HEK293T (cell line): ENCODE measurements around the gene MEGF6.

ENCODE experiments used
- CTCF ChIA-PET: fragments of 350-600 bp; formaldehyde crosslinking; extraction: SDS; loops from one replicate; lab custom pipeline; 2021; ENCODE audit warnings: antibody characterized with exemption, inconsistent platforms; lab: Yijun Ruan, JAX
- POLR2A ChIA-PET: fragments of 350-600 bp; formaldehyde crosslinking; extraction: SDS; loops from one replicate; lab custom pipeline; 2020; ENCODE audit warnings: antibody characterized with exemption, inconsistent platforms; lab: Yijun Ruan, JAX
- DNase-seq: peaks from one replicate; pipeline ENCODE4 v3.0.0; 2012; ENCODE audit warnings: mixed read lengths; ENCODE audit errors: extremely low spot score
- ARNT ChIP-seq: fragments of 450-650 bp; IDR thresholded peaks from 2 replicates; pipeline ENCODE4 v1.6.1; 2017; ENCODE audit warnings: mild to moderate bottlenecking
- BHLHE40 ChIP-seq: fragments of 450-650 bp; IDR thresholded peaks from 2 replicates; pipeline ENCODE4 v1.6.1; 2016; ENCODE audit warnings: mild to moderate bottlenecking, moderate library complexity, borderline replicate concordance
- CTBP1 ChIP-seq: fragments of 450-650 bp; IDR thresholded peaks from 2 replicates; pipeline ENCODE4 v1.6.1; 2016; ENCODE audit warnings: borderline replicate concordance
- ELF4 ChIP-seq: fragments of 450-650 bp; IDR thresholded peaks from 2 replicates; pipeline ENCODE4 v1.6.1; 2017; ENCODE audit warnings: antibody characterized with exemption
- FOXA1 ChIP-seq: fragments of 450-650 bp; IDR thresholded peaks from 2 replicates; pipeline ENCODE4 v1.6.1; 2016; ENCODE audit warnings: mild to moderate bottlenecking
- FOXK2 ChIP-seq: fragments of 450-650 bp; IDR thresholded peaks from 2 replicates; pipeline ENCODE4 v1.6.1; 2016; ENCODE audit warnings: mild to moderate bottlenecking
- FOXM1 ChIP-seq: fragments of 450-650 bp; IDR thresholded peaks from 2 replicates; pipeline ENCODE4 v1.6.1; 2017; ENCODE audit warnings: mild to moderate bottlenecking, borderline replicate concordance
- HDGF ChIP-seq: fragments of 450-650 bp; IDR thresholded peaks from 2 replicates; pipeline ENCODE4 v1.6.1; 2017; ENCODE audit warnings: antibody characterized with exemption, borderline replicate concordance
- L3MBTL2 ChIP-seq: fragments of 450-650 bp; conservative IDR thresholded peaks from 2 replicates; pipeline ENCODE4 v1.6.1; 2016; ENCODE audit warnings: mild to moderate bottlenecking
- LEF1 ChIP-seq: fragments of 450-650 bp; IDR thresholded peaks from 2 replicates; pipeline ENCODE4 v1.6.1; 2017; ENCODE audit warnings: mild to moderate bottlenecking, borderline replicate concordance
- NFRKB ChIP-seq: fragments of 450-650 bp; IDR thresholded peaks from 2 replicates; pipeline ENCODE4 v1.6.1; 2016; ENCODE audit warnings: mild to moderate bottlenecking, moderate library complexity
- SP1 ChIP-seq: fragments of 450-650 bp; IDR thresholded peaks from 2 replicates; pipeline ENCODE4 v1.6.1; 2017
- SUZ12 ChIP-seq: fragments of 450-650 bp; IDR thresholded peaks from 2 replicates; pipeline ENCODE4 v1.6.1; 2016; ENCODE audit warnings: mild to moderate bottlenecking
- TARDBP ChIP-seq: fragments of 450-650 bp; IDR thresholded peaks from 2 replicates; pipeline ENCODE4 v1.6.1; 2016
- ZNF384 ChIP-seq: fragments of 450-650 bp; IDR thresholded peaks from 2 replicates; pipeline ENCODE4 v1.6.1; 2016
- TF ChIP-seq, protein P1 (sequence below): fragments of 450-650 bp; IDR thresholded peaks from 2 replicates; pipeline ENCODE4 v1.6.1; 2016

The MEGF6 gene

DNA sequence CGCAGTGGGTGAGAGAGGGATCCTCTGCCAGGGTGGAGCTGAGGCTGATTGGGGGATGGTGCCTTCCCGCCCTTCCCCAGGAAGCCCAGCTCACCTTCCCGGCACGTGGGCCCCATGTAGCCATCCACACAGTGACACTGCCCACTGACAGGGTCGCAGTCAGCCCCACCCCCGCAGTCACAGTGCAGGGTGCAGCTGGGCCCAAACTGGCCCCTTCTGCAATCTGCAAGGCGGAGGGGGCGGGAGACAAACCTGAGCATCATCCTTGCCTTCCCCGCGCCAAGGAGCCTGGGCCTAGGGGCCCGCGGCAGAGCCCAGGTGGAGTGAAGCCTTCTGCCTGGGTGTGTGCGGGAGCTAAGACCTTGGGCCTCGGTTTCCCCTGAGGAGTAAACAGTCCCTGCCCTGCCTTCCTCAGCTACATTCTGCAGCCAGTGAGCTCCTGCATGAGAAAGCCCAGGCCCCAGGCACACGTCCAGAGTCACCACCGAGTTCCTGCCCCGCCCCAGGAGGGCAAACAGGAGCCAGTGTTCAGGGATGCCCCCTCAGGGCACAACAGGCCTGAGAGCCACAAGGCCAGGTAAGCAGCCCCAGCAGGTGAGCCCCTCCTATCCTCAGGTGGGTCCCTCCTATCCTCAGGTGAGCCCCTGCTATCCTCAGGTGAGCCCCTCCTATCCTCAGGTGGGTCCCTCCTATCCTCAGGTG is 118.6 kb downstream of the MEGF6 start:
- no peak for DNase-seq
- CTCF ChIA-PET = interaction anchor here (1.1 kb wide), 1 partner anchor 40 kb away, joined by 3 read pairs; no protein-coding TSS in a partner anchor
- POLR2A ChIA-PET = no interaction called here
- TF ChIP-seq HDGF = no peak
- no peak for TF ChIP-seq LEF1
- TF ChIP-seq CTBP1 = no peak
- no peak for TF ChIP-seq ARNT
- no peak for TF ChIP-seq SP1
- TF ChIP-seq, protein P1, sequence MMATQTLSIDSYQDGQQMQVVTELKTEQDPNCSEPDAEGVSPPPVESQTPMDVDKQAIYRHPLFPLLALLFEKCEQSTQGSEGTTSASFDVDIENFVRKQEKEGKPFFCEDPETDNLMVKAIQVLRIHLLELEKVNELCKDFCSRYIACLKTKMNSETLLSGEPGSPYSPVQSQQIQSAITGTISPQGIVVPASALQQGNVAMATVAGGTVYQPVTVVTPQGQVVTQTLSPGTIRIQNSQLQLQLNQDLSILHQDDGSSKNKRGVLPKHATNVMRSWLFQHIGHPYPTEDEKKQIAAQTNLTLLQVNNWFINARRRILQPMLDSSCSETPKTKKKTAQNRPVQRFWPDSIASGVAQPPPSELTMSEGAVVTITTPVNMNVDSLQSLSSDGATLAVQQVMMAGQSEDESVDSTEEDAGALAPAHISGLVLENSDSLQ = no peak

DNA sequence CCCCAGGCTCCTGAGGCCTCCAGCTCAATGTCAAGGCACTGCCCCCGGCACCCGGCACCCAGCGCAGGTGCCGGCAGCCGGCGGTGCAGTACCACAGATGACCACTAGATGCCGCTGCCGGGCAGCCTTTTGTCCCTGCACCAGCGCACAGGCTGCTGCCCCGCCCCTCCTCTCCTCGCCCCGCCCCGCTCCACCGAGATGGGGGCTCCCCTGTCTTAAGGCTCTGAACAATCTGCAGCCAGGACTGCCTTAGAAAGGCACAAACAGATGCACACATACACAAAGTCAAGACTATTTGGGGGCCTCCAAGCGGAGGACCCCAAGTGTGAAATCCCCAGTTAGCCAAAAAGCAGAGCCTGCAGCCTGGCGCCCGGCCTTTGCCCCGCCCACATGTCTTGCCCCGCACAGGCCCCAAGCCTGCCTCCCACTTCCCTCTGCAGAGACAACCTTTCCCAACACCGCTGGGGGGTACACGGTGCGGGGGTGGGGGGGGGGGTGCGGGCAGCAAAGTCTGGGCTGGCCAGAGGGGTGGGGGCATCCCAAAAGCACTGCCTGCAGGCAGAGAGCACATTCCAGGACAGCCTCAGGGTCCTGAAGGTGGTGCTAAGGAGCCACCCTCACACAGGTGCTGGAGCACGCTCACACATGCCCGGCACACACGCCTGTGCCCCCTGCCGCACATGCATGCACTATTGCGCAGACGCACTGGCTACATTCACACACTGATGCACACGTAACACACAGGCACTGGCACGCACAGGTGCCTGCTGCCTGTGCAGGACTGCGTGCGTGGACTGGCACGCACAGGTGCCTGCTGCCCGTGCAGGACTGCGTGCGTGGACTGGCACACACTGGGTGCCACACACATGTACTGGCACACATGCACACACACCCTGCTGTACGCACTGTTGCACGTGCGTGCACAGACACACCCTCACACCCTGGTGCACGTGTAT is 119.7 kb downstream of the MEGF6 start:
- peak; percentile 91 for DNase-seq
- POLR2A ChIA-PET = interaction anchor here (1.1 kb wide), 1 partner anchor 127 kb away, joined by 4 read pairs; no protein-coding TSS in a partner anchor
- TF ChIP-seq BHLHE40 (no peak), FOXK2 (no peak), NFRKB (no peak), FOXA1 (no peak), SP1 (no peak), ARNT (no peak), HDGF (no peak), CTBP1 (no peak), LEF1 (no peak), ZNF384 (no peak), SUZ12 (no peak), FOXM1 (no peak), L3MBTL2 (no peak), ELF4 (no peak), TARDBP (no peak)
- TF ChIP-seq, protein P1 = no peak
- CTCF ChIA-PET = interaction anchor here (0.6 to 1.9 kb wide), 20 partner anchors 10 to 313 kb away, joined by 3 to 16 read pairs (median 3); no protein-coding TSS in a partner anchor

DNA sequence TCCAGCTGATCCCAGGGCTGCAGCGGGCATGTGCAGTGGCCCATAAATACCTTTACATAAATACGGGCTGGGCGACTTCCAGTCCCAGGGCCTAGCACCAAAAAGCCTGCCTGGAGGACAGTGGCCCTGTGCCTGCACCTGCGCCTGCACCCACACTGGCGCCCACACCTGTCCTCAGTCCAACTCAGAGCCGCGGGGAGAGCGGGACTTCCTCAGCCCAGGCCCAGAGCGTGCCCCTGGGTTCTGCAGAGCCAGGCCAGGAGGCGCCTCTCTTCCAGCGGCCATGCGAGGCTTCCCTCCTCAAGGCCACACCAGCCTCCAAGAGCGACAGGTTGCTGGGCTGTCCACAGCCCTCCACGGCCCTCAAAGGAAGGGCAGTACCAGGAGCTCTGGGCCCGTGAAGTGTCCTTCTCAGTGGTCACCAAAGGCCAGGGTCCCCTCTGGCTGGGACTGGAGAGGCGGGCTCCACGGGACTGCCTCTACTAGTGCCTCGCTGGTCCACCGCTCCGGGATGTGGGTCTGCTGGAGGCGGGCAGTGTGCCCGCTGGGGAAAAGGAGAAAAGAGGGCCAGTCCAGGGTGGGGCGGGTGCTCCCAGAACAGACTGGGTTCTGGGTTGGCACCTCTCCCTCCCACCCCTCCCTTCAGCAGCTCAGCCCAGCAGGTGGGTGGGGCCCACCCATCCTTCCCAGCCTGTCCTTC is 121.1 kb downstream of the MEGF6 start:
- DNase-seq = no peak
- ChIA-PET CTCF (interaction anchor here (0.6 to 1.9 kb wide), 11 partner anchors 12 to 230 kb away, joined by 3 to 16 read pairs (median 3); no protein-coding TSS in a partner anchor), POLR2A (interaction anchor here (1.1 kb wide), 1 partner anchor 129 kb away, joined by 4 read pairs; no protein-coding TSS in a partner anchor)
- TF ChIP-seq L3MBTL2 (no peak), SUZ12 (no peak), FOXK2 (no peak), NFRKB (no peak), SP1 (no peak), ZNF384 (no peak), FOXM1 (no peak), ELF4 (no peak), LEF1 (no peak), FOXA1 (no peak), BHLHE40 (no peak), ARNT (no peak), TARDBP (no peak), CTBP1 (no peak), HDGF (no peak)
- TF ChIP-seq, protein P1 = no peak

DNA sequence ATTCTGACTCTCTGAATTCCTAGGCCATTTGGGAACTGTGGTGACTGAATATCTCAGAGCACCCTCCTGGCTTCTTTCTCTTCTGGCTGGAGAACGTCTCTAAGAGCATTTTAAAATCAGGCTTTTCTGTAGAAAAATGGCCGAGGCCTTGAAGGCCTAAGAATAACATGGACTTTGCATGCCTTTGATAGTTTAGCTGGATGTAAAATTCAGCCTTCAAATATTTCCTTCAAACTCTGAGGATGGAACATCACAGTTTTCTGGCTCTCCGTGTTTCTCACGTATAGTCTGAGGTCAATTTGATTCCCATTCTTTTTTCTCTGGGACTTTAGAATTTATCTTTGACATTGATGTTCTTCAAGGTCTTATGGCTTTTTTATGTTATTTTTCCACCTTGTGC is 122.9 kb downstream of the MEGF6 start:
- TF ChIP-seq FOXA1 = no peak
- no peak for TF ChIP-seq BHLHE40
- no peak for TF ChIP-seq NFRKB
- TF ChIP-seq L3MBTL2 = no peak
- no peak for TF ChIP-seq ARNT
- TF ChIP-seq SP1 = no peak
- TF ChIP-seq TARDBP = no peak
- TF ChIP-seq SUZ12 = no peak
- TF ChIP-seq ELF4 = no peak
- TF ChIP-seq FOXM1 = no peak
- no peak for TF ChIP-seq HDGF
- TF ChIP-seq, protein P1 = no peak
- no peak for TF ChIP-seq FOXK2
- TF ChIP-seq LEF1 = no peak
- TF ChIP-seq CTBP1 = no peak
- TF ChIP-seq ZNF384 = no peak
- DNase-seq = no peak
- CTCF ChIA-PET = interaction anchor here (1.5 kb wide), 1 partner anchor 35 kb away, joined by 7 read pairs; no protein-coding TSS in a partner anchor
- POLR2A ChIA-PET = no interaction called here
